GM21528 (cell line): Measurements from ENCODE around the gene CIDEB.
"Not testable (repeated sequence)": the region's sequence is repeated elsewhere in the genome, so short reads cannot be mapped to it uniquely, and the experiment has no call there.

Source experiments
- ATAC-seq: cut with Tn5 transposase; IDR thresholded peaks from one replicate; pipeline ENCODE4 v1.9.1; 2021; ENCODE audit warnings: mild to moderate bottlenecking, moderate library complexity; ENCODE audit not compliant: unreplicated experiment, low FRiP score

The CIDEB gene

GRCh38 chr14:24334431-24335291, 26.9 kb upstream of the CIDEB start, which contains the start of gene ADCY4:
ADCY4 (minus strand) TSS chr14:24335071; CDS start chr14:24334652, 419 bp downstream.
- no peak for ATAC-seq

GRCh38 chr14:24332268-24332993, 24.7 kb upstream of the CIDEB start:
- ATAC-seq, result peak; percentile 69

DNA sequence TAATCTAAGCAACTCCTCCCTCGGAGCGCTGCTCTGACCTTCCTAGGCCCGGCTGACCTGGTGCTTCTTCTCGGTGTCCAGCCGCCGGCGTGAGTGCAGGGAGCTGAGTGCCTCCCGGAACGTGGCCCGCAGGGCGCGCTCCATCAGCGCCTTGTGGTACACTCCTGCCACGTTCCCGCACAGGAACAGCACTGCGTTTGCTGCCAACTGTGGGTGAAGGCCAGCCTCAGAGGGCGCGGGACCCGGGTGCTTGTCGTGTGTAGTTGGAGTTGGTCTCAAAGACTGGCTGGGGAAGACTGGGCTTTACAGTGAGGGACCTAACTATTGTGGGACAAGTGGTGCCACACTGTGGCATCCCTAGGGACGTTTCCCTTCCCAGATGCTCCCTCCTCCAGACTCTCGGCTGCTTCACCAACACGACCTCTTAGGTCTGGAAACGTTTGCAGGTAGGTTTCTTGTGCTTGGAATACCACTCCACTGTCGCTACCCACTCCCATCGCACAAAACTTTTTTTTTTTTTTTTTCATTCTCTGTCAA, 24.0 kb upstream of the CIDEB start:
- ATAC-seq, result no peak

DNA sequence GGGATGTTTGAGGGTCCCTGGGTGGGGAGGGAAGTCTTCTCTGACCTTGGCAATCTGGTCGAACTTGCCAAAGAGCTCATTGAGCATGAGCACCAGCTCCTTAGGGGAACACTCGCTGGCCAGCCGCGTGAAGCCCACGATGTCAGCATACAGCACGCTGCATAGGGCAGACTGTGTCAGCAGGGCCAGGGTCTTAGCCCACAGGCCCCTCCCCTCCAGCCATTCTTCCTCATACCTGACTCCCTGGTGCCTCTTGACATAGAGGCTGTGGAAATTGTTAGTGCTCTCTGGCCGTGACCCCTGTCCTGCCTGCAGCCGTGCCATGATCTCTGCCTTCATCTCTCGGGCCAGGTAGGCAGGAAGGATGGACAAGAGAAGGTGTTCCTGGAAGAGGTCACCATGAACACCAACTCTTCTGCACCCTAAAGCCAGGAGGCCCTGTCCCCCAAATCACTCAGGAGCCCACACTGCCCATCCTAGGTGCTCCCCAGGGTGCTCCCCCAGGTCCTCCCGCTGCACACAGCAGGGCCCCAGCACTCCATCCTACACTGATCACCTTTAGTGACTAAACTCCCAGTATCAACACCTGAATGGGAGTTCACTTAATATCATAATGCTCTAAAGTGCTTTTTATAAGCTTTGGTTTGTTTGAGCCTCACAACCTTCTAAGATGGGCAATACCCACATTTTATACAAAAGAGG, 23.3 kb upstream of the CIDEB start:
- ATAC-seq, result no peak

DNA sequence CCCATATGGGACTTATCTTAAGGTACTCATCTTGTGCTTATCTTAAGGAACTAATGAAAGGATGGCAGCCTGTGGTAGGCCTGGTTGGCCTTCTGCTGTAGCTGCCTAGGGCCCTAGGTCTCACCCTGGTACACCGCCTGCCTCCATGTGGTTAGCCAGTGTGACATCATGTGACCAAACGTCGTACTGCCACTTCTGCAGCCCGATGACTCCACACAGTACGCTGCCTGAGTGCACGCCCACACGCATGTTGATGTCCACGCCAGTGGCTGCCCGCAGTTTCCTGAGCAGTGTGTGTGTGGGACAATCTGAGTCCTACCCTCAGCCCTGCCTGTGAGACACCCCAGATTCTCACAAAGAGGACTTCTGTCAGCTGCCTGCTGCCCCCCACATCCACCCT, 22.0 kb upstream of the CIDEB start:
- no peak for ATAC-seq

DNA sequence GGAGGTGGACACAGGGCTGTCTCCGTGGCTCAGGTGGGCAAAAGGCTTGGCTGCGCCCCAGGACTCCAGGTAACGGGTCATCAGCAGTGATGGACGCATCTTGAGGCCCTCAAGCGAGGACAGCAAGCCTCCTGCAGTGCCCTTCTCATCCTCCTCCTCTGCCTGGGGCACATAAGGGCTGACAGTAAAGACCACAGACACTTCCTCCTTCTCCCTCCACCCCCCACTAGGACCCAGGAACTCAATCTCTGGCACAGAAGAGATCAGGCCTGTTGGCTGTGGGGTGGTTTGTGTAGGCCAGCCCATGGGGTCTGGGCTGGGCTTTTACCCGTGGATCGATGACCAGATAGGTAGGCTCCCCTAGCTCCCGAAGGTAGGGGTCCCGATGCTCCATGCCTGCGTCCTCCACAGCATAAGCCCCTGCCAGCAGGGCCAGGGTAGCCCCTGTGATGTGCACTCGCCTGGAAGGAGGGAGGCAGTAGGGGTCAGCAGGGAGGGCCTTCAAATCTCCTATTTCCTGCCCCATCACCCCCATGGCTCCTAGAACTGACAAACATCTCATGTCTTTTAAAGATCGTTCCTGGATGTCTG, 21.4 kb upstream of the CIDEB start:
- no peak for ATAC-seq

DNA sequence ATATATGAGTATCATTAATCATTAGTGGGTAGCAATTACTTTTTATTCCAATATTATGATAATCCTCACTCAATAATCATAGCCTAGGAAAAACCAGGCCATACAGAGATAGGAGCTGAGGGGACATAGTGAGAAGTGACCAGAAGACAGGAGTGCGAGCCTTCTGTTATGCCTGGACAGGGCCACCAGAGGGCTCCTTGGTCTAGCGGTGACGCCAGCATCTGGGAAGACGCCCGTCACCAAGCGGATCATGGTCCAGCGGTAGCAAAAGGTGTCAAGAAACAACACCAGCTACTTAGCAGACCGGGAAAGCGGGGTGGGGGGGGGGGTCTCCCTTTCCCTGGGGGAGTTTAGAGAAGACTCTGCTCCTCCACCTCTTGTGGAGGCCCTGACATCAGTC, 20.1 kb upstream of the CIDEB start:
- ATAC-seq, result not testable (repeated sequence)

DNA sequence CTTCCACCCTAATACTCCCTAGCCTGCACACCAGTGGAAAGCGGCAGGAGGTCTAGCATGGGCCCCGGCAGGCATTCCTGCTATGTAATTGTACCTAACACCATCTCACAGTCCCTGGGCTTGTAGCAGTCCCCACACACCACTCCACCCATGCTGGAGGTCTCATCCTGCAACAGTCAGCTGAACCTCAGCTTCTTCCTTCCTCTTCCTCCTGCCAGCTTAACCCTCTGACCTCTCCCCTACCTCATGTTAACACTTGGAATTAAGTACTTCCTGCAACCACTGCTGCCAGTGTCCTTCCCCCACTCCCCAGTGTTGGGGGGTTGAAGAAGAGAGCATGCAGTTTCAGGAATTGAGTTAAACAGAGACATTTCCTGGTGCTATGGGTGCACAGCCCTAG, 19.5 kb upstream of the CIDEB start:
- ATAC-seq, result no peak

- no peak for ATAC-seq
Observed at GRCh38 chr14:24325963-24326362, 18.2 kb upstream of the CIDEB start.

DNA sequence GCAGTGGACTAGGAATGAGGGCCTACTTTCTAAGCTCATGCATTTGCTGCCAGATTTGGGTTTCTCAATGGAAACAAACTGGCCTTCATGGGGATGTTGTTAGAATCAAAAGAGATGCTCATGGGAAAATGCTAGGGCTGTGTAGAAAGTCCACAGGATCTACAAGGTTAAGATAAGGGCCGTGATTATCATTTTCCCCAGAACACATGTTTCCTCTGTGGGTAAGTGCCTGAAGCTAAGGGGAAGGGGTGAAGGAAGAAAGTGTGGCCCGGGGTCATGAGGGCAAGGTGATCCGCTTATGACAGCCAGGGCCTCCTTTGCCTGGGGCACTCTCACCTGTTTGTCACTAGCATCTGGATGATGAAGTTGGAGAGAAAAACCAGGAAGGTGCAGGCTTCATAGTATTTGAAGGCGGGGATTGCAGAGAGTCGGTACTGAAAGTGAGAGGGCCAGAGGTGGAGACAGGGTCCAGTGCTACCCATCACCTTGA, 17.3 kb upstream of the CIDEB start:
- no peak for ATAC-seq

- no peak for ATAC-seq
Observed at GRCh38 chr14:24324024-24324423, 16.2 kb upstream of the CIDEB start.

GRCh38 chr14:24323341-24323740, 15.6 kb upstream of the CIDEB start:
- ATAC-seq, result no peak

- ATAC-seq, result no peak
Observed at GRCh38 chr14:24322672-24323071, 14.9 kb upstream of the CIDEB start.

GRCh38 chr14:24321212-24321975, 13.6 kb upstream of the CIDEB start:
- ATAC-seq, result no peak

DNA sequence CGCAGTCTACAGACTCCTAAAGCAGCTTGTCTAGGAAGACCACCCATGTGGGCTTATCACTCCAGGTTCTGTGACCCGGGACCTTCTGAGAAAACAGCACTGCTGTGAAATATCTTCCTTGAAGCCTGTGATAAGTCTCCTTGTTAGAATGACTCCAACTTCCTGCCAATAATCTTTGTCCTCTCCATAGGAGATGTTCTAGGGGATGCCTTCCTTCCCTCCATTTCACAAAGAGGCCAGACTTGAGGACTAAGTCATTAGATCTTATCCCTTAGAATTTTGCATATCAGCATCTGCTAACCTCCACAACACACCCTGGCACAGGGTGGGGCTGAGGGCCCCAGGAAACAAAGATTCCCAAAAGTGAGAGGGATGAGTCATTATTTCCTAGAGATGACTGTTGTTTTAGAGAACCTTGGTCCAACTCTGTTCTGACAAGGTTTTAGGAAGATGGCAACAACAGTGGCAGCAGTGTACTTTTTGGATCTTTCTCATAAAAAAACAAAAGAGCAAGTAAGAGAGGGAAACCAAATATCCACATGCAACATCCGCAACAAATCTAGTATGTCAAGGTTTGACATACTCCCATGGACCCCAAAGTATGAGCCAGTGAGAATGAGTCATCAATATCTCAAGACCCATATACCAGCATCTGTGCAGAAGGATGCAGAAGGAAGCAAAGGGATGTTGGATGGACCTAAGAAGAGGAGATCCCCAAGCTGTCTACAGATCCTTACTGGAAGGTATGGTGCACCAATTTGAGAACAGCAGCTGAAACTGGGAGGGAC, 9.6 kb upstream of the CIDEB start:
- ATAC-seq, result no peak

GRCh38 chr14:24316597-24316950, 8.8 kb upstream of the CIDEB start:
- ATAC-seq, result no peak

GRCh38 chr14:24315807-24316596, 8.2 kb upstream of the CIDEB start:
- ATAC-seq, result no peak

DNA sequence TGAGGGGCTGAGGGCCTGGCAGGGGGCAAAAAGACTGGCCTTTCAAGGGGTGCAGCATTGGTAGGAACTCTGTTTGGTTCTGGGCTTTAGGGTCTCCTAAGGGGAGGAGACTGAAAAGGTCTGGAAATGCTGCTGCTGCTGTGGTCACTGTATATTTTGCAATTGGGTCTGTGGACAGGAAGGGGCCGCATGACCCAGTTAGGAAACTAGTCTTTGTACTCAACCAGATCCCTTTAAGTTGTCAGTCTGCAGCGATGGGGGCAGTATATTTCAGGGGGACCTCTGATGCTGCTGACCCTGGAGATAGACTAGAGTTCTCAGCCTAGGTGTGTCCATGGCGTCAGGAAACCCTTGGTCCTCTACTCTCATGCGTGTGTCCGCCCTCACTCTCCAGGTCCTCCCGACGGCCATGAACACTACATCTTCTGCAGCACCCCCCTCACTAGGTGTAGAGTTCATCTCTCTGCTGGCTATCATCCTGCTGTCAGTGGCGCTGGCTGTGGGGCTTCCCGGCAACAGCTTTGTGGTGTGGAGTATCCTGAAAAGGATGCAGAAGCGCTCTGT, 7.5 kb upstream of the CIDEB start:
- ATAC-seq, result no peak
